Progenitor cell of endocrine pancreas (in vitro differentiated cells): ENCODE measurements around the gene B4GALT1. TPM values are rescaled to one million over a fixed set of nuclear protein-coding genes. Genes with fewer than 3 reads are reported as not detected.
A peak's percentile ranks its signal among the peaks of the same experiment; 100 is the strongest.

Experiments
- DNase-seq: peaks from one replicate; pipeline ENCODE4 v3.0.0; 2021; ENCODE audit warnings: low spot score; ENCODE audit not compliant: unreplicated experiment
- H3K27ac Mint-ChIP-seq: 2 replicates; pipeline ENCODE4 v1.8.0; 2021; ENCODE audit warnings: mild to moderate bottlenecking, moderate library complexity, mixed read lengths
- H3K27me3 Mint-ChIP-seq: 2 replicates; pipeline ENCODE4 v1.8.0; 2021; ENCODE audit warnings: mixed read lengths
- H3K36me3 Mint-ChIP-seq: 2 replicates; pipeline ENCODE4 v1.8.0; 2022; ENCODE audit warnings: mixed read lengths; ENCODE audit not compliant: insufficient read depth
- H3K4me1 Mint-ChIP-seq: 2 replicates; pipeline ENCODE4 v1.8.0; 2021; ENCODE audit warnings: low read depth, mixed read lengths
- H3K4me3 Mint-ChIP-seq: 2 replicates; pipeline ENCODE4 v1.8.0; 2021; ENCODE audit warnings: low read depth, mild to moderate bottlenecking, moderate library complexity, mixed read lengths
- H3K9me3 Mint-ChIP-seq: 2 replicates; pipeline ENCODE4 v1.8.0; 2021; ENCODE audit warnings: low read depth, mixed read lengths
- total RNA-seq: library from RNA; stranded (reverse); gene quantifications from 2 replicates; pipeline ENCODE4 v1.2.1, GENCODE V29; 2021
- TF ChIP-seq, protein P1 (sequence below): fragments of 200-600 bp; sonication (generic); IDR thresholded peaks from one replicate; pipeline ENCODE4 v1.5.0; 2021; ENCODE audit warnings: antibody characterized with exemption, mild to moderate bottlenecking; ENCODE audit not compliant: unreplicated experiment

B4GALT1 gene
- total RNA-seq, 1 donor from 2014 or later: 49.9 TPM

DNA sequence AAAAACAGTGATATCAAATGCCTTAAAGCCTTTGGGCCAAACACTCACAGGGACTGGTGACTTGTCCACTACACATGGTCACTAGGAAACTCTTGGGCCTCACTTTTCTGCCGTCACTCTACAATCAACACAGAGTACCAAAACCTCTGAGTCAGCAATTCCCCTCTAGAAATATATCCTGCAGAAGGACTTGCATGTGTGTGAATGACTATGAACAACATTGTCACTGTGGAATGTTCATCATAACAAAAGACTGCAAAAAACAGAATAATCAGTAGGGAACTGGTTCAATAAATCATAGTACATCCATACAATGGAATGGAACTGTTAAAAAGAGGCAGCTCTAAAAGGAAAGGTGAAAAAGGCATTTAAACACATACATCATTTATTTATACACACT is 46.5 kb downstream of the B4GALT1 start:
- no peaks in the 10 kb centered on the region for H3K4me1 Mint-ChIP-seq

DNA sequence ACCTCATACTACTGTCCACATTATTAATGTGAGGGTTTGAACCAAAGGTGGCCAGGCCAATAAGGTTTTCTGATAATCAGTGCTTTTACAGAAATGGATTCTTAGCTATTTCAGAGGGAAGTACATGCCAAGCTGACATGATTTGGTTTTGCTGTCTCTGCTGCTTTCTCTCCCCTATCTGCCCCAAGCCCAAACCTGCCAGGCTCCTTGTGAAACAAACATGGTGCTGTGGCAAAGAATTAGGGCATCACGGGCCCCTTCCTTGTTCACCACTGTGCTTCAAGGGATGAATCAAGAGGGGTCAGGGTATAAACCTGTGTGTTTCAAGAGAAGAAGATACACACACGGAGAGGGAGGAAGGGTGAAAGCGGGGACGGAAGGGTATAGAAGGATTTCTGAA is 49.3 kb downstream of the B4GALT1 start:
- Mint-ChIP-seq H3K27me3 (no peaks in the 10 kb centered on the region), H3K4me3 (no peak overlapping the region), H3K9me3 (no peaks in the 10 kb centered on the region), H3K4me1 (no peaks in the 10 kb centered on the region), H3K27ac (no peak overlapping the region), H3K36me3 (peaks cover 8% of the 10 kb centered on the region)
- TF ChIP-seq, protein P1, sequence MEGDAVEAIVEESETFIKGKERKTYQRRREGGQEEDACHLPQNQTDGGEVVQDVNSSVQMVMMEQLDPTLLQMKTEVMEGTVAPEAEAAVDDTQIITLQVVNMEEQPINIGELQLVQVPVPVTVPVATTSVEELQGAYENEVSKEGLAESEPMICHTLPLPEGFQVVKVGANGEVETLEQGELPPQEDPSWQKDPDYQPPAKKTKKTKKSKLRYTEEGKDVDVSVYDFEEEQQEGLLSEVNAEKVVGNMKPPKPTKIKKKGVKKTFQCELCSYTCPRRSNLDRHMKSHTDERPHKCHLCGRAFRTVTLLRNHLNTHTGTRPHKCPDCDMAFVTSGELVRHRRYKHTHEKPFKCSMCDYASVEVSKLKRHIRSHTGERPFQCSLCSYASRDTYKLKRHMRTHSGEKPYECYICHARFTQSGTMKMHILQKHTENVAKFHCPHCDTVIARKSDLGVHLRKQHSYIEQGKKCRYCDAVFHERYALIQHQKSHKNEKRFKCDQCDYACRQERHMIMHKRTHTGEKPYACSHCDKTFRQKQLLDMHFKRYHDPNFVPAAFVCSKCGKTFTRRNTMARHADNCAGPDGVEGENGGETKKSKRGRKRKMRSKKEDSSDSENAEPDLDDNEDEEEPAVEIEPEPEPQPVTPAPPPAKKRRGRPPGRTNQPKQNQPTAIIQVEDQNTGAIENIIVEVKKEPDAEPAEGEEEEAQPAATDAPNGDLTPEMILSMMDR: no peak
- no peak for DNase-seq

More for the DNA sequence above, 46.5 kb downstream of the B4GALT1 start:
- Mint-ChIP-seq H3K27ac (peak overlapping the region; percentile 46), H3K36me3 (peaks cover 2% of the 10 kb centered on the region), H3K9me3 (no peaks in the 10 kb centered on the region), H3K4me3 (no peak overlapping the region), H3K27me3 (no peaks in the 10 kb centered on the region)
- no peak for DNase-seq
- TF ChIP-seq, protein P1: no peak

DNA sequence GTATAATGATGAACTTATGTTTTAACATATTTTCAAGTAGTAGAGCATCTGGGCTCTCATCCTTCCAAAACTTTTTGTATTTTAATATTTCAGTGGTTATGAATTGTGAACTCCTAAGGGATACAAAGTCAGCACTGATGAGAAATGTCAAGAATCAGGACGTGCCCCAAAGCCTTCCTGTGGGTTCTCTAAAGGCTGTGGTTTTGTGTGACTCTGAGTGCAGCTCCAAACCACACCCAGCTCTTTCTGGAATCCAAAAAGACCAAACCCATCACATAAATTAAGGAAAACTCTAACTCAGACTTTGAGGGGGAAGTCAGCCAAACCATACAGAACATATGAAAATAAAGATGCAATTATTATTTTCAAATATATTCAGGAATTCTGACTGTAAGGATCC is 49.8 kb downstream of the B4GALT1 start:
- no peaks in the 10 kb centered on the region for H3K27me3 Mint-ChIP-seq
- no peak for DNase-seq
- H3K27ac Mint-ChIP-seq: no peak overlapping the region
- TF ChIP-seq, protein P1: no peak
- no peak overlapping the region for H3K4me3 Mint-ChIP-seq
- H3K9me3 Mint-ChIP-seq: no peaks in the 10 kb centered on the region
- H3K36me3 Mint-ChIP-seq: peaks cover 8% of the 10 kb centered on the region
- H3K4me1 Mint-ChIP-seq: no peaks in the 10 kb centered on the region

DNA sequence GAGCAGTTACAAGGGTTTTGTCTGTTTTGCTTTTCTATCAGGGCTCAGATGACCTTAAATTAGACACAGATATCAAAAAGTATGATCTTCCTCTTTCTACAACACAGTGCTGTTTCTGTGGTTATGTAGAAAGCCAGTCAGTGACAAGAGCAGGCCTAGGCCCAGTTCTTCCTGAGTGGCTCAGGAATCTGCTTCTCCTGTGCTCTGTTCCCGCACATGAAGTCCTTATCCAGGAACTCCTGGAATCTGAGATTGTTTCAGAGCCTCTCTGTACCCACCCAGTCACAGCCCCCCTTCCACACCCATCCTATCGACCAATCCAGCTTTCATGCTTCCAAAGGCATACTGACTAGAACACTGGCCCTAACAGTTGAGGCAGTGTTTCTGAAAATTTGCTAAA is 50.3 kb downstream of the B4GALT1 start:
- H3K27me3 Mint-ChIP-seq: no peaks in the 10 kb centered on the region
- TF ChIP-seq, protein P1: no peak
- peak overlapping the region; percentile 58 for H3K27ac Mint-ChIP-seq
- H3K4me3 Mint-ChIP-seq: no peak overlapping the region
- H3K36me3 Mint-ChIP-seq: peaks cover 8% of the 10 kb centered on the region
- no peaks in the 10 kb centered on the region for H3K9me3 Mint-ChIP-seq
- no peak for DNase-seq
- H3K4me1 Mint-ChIP-seq: no peaks in the 10 kb centered on the region

DNA sequence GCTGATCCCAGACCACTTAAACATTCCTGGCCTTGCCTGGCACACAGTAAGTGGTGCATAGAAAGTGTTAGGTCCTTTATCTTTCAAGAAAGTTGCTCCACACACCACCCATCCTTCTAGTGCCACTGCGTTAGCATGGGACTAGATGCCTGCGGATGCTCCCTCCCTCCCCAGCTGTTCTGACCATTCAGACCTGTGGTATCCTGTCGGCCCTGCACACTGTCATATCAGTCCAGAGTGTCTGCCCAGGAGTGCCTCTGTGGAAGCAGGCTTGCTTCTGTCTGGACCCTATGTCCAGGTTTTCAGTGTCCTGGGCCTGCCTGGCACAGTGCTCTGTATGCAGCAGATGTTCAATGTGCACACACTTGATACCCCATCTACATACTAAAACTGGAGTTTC is 52.4 kb downstream of the B4GALT1 start:
- Mint-ChIP-seq H3K4me3 (no peak overlapping the region), H3K9me3 (no peaks in the 10 kb centered on the region), H3K27ac (no peak overlapping the region), H3K36me3 (peaks cover 8% of the 10 kb centered on the region), H3K27me3 (no peaks in the 10 kb centered on the region), H3K4me1 (no peaks in the 10 kb centered on the region)
- no peak for DNase-seq
- TF ChIP-seq, protein P1: no peak
